Naive B cell (primary cell): ENCODE data around the gene PROC. TPM values are rescaled to one million over a fixed set of nuclear protein-coding genes. Genes with fewer than 3 reads are reported as not detected.

ENCODE experiments used
- ATAC-seq, 2 donors: fragments of 150-1000 bp; cut with Tn5 transposase; 2 replicates each; pipeline ENCODE4 v1.10.0; 2021; ENCODE audit warnings: low read depth in 2 of 2, mild to moderate bottlenecking in 2 of 2, moderate library complexity in 2 of 2
- DNase-seq: peaks from one replicate; pipeline ENCODE4 v3.0.0; 2022
- H3K27ac Mint-ChIP-seq, 6 donors: one replicate each; pipeline ENCODE4 v1.8.0; 2020 to 2022; ENCODE audit warnings: mild to moderate bottlenecking in 6 of 6, mixed read lengths in 6 of 6, moderate library complexity in 5 of 6, inconsistent platforms in 2 of 6
- H3K27me3 Mint-ChIP-seq, 3 donors: one replicate each; pipeline ENCODE4 v1.8.0; 2021 to 2022; ENCODE audit warnings: mixed read lengths in 3 of 3, mild to moderate bottlenecking in 1 of 3
- H3K36me3 Mint-ChIP-seq, 2 donors: one replicate each; pipeline ENCODE4 v1.8.0; 2020 to 2022; ENCODE audit warnings: mixed read lengths in 2 of 2, inconsistent platforms in 1 of 2, mild to moderate bottlenecking in 1 of 2
- H3K4me1 Mint-ChIP-seq, 3 donors: one replicate each; pipeline ENCODE4 v1.8.0; 2020 to 2022; ENCODE audit warnings: mixed read lengths in 3 of 3, inconsistent platforms in 1 of 3, mild to moderate bottlenecking in 1 of 3, moderate library complexity in 1 of 3
- H3K4me3 Mint-ChIP-seq, 8 donors: one replicate each; pipeline ENCODE4 v1.8.0; 2020 to 2022; ENCODE audit warnings: mild to moderate bottlenecking in 8 of 8, mixed read lengths in 8 of 8, moderate library complexity in 8 of 8, inconsistent platforms in 2 of 8
- H3K9me3 Mint-ChIP-seq, 7 donors: one replicate each; pipeline ENCODE4 v1.8.0; 2020 to 2022; ENCODE audit warnings: mixed read lengths in 7 of 7, mild to moderate bottlenecking in 5 of 7, inconsistent platforms in 2 of 7, moderate library complexity in 1 of 7
- polyA plus RNA-seq, 6 donors: library from polyadenylated mRNA; unstranded; fragments of 300-500 nt; fragmentation: Illumina TruSeq; gene quantifications; one replicate each; pipeline ENCODE4 v1.2.3, GENCODE V29; 2021; ENCODE audit warnings: low read depth in 6 of 6

Gene PROC
- polyA plus RNA-seq, 6 donors from 2014 or later: 0.53 TPM; not detected in 5

DNA sequence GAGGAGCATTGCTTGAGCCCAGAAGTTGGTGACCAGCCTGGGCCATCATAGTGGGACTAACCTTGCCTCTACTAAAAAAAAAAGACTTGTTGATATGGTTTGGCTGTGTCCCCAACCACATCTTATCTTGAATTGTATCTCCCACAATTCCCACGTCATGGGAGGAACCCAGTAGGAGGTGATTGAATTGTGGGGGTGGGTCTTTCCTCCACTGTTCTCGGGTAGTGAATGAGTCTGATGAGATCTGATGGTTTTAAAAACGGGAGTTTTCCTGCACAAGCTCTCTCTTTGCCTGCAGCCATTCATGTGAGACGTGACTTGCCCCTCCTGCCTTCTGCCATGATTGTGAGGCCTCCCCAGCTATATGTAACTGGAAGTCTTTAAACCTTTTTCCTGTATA is 47.0 kb downstream of the PROC start:
- H3K4me1 Mint-ChIP-seq: no peaks in the 10 kb centered on the region
- ATAC-seq: no peak
- H3K27ac Mint-ChIP-seq: no peak overlapping the region
- no peaks in the 10 kb centered on the region for H3K9me3 Mint-ChIP-seq
- no peak for DNase-seq
- H3K36me3 Mint-ChIP-seq: peaks cover 5 to 16% of the 10 kb centered on the region in 2 donors
- H3K4me3 Mint-ChIP-seq: no peak overlapping the region
- no peaks in the 10 kb centered on the region for H3K27me3 Mint-ChIP-seq

DNA sequence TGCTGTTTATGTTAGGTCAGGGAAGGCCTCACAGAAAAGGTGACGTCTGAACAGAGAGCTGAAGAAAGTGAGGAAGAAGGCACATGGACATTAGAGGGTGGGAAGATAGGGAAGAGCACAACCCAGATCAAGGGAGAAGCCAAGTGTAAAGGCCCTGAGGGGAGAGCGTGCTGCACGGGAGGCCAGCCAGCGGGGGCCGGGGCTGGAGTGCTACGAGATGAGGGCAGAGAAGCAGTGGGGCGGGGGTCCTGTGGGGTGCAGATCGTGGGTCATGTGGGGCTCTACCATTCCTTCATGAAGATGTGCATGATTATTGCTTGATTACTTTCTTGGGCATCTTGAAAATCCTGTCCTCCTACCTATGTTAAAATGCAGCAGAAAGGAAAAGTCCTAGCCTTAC is 50.8 kb downstream of the PROC start:
- peaks cover 0 to 4% (median 4%) of the 10 kb centered on the region in 3 donors for H3K4me1 Mint-ChIP-seq
- no peaks in the 10 kb centered on the region for H3K9me3 Mint-ChIP-seq
- H3K4me3 Mint-ChIP-seq: no peak overlapping the region
- H3K27ac Mint-ChIP-seq: peak overlapping the region in 1 of 6 donors; percentile 11
- H3K27me3 Mint-ChIP-seq: no peaks in the 10 kb centered on the region
- H3K36me3 Mint-ChIP-seq: peaks cover 5 to 16% of the 10 kb centered on the region in 2 donors
- ATAC-seq (no peak), DNase-seq (no peak)

DNA sequence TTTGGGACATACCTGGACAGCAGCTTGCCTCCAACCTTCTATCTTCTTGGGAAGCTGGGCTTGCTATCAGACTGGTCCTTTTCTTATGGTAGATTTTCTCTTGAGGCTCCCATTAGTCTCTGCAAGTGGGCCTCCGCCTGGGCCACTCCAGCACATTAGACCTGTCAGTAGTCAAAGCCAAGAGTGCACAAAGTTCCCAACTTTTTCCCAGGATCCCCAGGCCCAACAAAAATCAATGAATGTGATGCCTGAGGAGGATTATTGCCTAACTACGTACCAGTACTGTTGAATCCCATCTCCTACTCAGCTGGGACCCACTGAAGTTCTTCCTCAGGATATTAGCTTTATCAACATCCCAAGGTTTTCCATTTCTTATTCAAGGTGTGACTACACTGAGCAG is 51.7 kb downstream of the PROC start:
- no peaks in the 10 kb centered on the region for H3K27me3 Mint-ChIP-seq
- DNase-seq (no peak), ATAC-seq (no peak)
- no peak overlapping the region for H3K4me3 Mint-ChIP-seq
- H3K27ac Mint-ChIP-seq: no peak overlapping the region
- peaks cover 6 to 18% of the 10 kb centered on the region in 2 donors for H3K36me3 Mint-ChIP-seq
- H3K9me3 Mint-ChIP-seq: peaks cover 0 to 2% (median 0%) of the 10 kb centered on the region in 7 donors
- H3K4me1 Mint-ChIP-seq: peaks cover 2 to 4% (median 4%) of the 10 kb centered on the region in 3 donors

DNA sequence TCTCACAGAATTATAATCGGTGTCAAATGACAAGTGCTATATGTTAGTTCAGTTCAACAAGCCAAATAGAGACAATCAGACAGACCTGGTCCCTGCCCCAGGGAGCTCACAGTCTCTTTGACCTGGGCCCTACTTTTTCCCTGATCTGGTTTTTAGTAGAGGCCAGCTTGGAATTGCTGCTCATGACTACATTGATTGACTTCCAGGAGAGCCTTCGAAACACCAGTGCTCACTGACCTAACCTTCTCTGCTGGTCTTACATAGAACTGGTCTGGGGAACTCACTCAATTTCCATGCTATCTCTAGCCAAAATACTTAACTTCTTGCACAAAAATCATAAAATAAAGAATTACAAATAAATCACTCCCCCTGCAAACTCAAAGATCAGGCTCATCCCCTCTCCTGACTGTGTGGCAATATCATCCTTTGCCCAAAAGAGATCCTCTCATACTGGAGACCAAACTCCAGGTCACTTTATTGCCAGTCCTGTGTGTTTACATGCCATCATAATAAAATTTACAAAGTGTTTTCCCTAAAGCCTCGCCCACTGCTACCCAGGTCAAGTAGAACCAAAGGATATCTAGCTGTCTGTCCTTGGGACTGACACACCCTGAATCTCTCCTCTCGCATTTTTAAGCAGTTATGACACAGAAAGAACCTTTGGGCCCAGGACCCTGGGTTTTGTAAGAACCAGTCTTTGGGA is 53.2 kb downstream of the PROC start:
- Mint-ChIP-seq H3K36me3 (peaks cover 17 to 30% of the 10 kb centered on the region in 2 donors), H3K4me3 (no peak overlapping the region), H3K4me1 (peaks cover 2 to 11% (median 4%) of the 10 kb centered on the region in 3 donors), H3K27me3 (no peaks in the 10 kb centered on the region), H3K27ac (peak overlapping the region in 2 of 6 donors; percentile 33 to 37), H3K9me3 (peaks cover 0 to 14% (median 5%) of the 10 kb centered on the region in 7 donors)
- DNase-seq (no peak), ATAC-seq (no peak)

DNA sequence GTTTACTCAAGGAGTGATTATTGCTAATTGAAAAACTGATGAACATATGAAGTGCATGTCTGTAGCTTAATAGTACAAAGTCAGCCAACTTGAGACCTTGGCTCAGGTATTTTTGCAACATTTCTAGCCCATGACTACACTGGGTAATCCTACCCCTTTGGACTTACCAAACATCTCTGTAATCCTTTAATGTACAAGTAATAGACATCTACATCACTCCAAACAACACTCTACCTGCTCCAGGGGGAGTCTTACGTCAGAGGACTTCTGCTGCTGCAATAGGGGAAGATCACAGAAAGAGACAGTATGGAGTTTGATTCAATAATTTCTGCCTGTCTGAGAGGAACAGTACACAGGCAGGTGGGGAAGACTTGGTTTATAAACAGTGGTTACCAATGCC is 54.0 kb downstream of the PROC start:
- peaks cover 0 to 14% (median 5%) of the 10 kb centered on the region in 7 donors for H3K9me3 Mint-ChIP-seq
- H3K4me3 Mint-ChIP-seq: no peak overlapping the region

DNA sequence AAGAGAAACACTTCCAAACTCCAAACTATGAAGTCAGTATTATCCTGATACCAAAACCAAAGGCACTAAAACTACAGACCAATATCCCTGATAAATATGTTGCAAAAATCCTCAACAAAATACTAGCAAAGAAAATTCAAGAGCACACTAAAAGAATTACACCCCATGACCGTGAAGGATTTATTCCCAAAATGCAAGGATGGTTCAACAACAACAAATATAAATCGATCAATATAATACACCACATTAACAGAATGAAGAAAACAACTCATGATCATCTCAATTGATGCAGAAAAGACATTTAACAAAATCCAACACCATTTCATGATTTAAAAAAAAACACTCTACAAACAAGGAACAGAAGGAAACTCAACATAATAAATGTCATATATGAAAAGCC is 57.6 kb downstream of the PROC start:
- Mint-ChIP-seq H3K36me3 (peaks cover 14 to 15% of the 10 kb centered on the region in 2 donors), H3K4me3 (no peak overlapping the region)

More for the DNA sequence above, 54.0 kb downstream of the PROC start:
- H3K36me3 Mint-ChIP-seq: peaks cover 17 to 30% of the 10 kb centered on the region in 2 donors
- H3K4me1 Mint-ChIP-seq: peaks cover 2 to 11% (median 4%) of the 10 kb centered on the region in 3 donors
- ATAC-seq (no peak), DNase-seq (no peak)
- H3K27ac Mint-ChIP-seq: peak overlapping the region in 1 of 6 donors; percentile 30
- H3K27me3 Mint-ChIP-seq: no peaks in the 10 kb centered on the region

More for the DNA sequence above, 57.6 kb downstream of the PROC start:
- H3K9me3 Mint-ChIP-seq: peaks cover 0 to 14% (median 5%) of the 10 kb centered on the region in 7 donors
- no peak for DNase-seq
- no peak for ATAC-seq
- peaks cover 2 to 11% (median 4%) of the 10 kb centered on the region in 3 donors for H3K4me1 Mint-ChIP-seq
- peak overlapping the region in 2 of 6 donors; percentile 10 to 63 for H3K27ac Mint-ChIP-seq
- no peaks in the 10 kb centered on the region for H3K27me3 Mint-ChIP-seq

Other genes with a start within 250 kb of the PROC start
- gene CYP27C1, start 198.1 kb upstream of the PROC start, polyA plus RNA-seq: not detected
- gene ERCC3, start 124.3 kb upstream of the PROC start, polyA plus RNA-seq: 10 to 100 TPM; 19.0 to 32.5 (median 23.6) TPM
- gene MAP3K2, start 30.5 kb upstream of the PROC start, polyA plus RNA-seq: 100 to 1,000 TPM in 1 of 6 donors, 10 to 100 TPM in 5; 67.2 to 101 (median 73.2) TPM
- gene IWS1, start 108.1 kb downstream of the PROC start, polyA plus RNA-seq: 10 to 100 TPM in 5 of 6 donors, 1 to 10 TPM in 1; 5.3 to 43.9 (median 19.1) TPM
- 10 to 100 TPM in 3 of 6 donors, 1 to 10 TPM in 3; 1.7 to 44.3 (median 12.0) TPM for gene MYO7B, start 117.3 kb downstream of the PROC start, polyA plus RNA-seq
- gene GPR17, start 227.7 kb downstream of the PROC start, polyA plus RNA-seq: not detected